ENCODE measurements around the gene CHM.
"Not testable (repeated sequence)": the region's sequence is repeated elsewhere in the genome, so short reads cannot be mapped to it uniquely, and the experiment has no call there.

DNA sequence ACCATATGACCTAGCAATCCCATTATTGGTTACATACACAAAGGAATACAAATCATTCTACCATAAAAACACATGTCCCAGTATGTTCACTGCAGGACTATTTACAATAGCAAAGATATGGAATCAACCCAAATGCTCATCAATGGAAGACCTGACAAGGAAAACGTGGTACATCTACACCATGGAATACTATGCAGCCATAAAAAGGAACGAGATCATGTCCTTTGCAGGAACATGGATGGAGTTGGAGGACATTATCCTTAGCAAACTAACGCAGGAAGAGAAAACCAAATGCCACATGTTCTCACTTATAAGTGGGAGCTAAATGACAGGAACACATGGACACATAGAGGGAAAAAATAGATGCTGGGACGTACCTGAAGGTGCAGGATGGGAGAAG, 102.6 kb downstream of the CHM start:
- not testable (repeated sequence) for TF ChIP-seq POLR2A (IDR thresholded peaks at IDR 0.05; ENCODE audit: low read length); GATA1 (IDR thresholded peaks at IDR 0.05; ENCODE audit: low read depth, low read length)
